Pons (tissue), 1 donor: Measurements from ENCODE around the gene PPP5C.
"Not testable (repeated sequence)": the region's sequence is repeated elsewhere in the genome, so short reads cannot be mapped to it uniquely, and the experiment has no call there.

Experiments
- DNase-seq: peaks from one replicate; pipeline ENCODE4 v3.0.0-alpha.2; 2016; ENCODE audit warnings: low spot score

Gene PPP5C, protein sequence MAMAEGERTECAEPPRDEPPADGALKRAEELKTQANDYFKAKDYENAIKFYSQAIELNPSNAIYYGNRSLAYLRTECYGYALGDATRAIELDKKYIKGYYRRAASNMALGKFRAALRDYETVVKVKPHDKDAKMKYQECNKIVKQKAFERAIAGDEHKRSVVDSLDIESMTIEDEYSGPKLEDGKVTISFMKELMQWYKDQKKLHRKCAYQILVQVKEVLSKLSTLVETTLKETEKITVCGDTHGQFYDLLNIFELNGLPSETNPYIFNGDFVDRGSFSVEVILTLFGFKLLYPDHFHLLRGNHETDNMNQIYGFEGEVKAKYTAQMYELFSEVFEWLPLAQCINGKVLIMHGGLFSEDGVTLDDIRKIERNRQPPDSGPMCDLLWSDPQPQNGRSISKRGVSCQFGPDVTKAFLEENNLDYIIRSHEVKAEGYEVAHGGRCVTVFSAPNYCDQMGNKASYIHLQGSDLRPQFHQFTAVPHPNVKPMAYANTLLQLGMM

DNA sequence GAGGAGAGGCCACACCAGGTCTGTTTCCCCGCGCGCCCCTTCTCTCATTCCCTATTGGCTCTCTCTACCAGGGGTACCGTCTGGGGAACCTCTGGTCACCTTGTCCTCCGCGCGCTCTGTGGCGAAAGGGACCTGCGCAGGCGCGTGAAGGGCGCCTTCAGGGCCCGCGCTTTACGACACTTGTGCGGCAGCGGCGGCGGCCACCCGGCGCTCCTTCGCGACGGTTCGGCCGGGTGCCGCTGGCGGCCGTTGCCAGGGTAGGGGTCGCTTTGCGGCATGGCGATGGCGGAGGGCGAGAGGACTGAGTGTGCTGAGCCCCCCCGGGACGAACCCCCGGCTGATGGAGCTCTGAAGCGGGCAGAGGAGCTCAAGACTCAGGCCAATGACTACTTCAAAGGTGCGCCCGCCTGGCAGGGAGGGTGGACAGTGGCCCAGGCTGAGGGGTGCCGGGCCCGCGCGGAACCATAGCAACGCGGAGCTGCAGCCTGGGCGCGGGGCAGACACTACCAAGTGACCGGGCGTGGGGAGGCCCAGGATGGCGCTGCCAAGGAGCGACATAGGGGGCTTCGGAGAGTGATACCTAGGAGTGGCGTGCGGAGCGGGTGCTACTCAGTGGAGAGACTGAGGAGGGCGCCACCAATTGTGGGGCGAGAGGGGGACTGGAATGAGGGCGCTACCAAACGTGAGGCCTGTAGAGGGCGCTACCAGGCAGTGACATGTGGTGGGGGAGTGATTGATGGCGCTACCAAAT lies at the start of gene PPP5C:
Gene PPP5C, plus strand, starts transcription at position 267 of the 751 bp plus-strand sequence. Its CDS starts 10 bp downstream, at position 277.
- DNase-seq = peak; percentile 73

DNA sequence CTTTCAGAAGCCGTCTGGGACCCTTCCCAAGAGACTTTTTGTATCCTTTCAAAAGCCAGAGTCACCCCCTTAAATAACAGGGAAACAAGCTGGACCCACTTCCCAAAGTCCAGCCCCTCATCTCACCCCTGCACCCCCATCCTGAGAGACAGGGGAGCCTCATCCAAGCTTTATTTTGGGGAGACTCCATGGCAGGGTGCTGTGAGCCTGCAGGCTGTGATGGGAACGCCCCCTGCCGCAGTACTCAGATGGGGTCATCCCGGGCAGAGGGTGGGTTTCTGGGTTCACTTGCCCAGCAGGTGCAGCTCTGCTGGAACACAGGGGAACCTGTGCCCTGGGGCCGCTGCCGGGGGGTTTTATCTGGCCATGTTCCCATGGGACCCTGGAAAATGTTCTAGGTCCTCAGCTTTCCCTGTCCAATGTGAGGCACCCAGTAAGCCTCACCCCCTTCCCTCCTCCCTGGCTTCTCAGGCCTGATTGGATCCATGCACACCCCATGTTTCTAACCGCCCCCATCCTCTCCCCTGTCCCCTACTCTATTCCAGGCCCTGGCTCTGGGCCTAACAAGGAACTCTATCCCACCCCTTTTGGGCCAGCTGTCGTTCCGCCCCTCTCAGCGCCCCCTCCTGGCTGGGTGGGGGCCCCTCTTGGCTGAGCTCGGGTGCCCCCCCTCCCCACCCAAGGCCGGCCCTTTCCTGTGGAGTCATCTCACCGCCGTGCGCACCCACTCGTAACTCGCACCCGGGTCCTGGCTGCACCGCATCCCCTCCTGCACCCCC lies 49.0 kb upstream of the PPP5C start:
- peak; percentile 52 for DNase-seq

DNA sequence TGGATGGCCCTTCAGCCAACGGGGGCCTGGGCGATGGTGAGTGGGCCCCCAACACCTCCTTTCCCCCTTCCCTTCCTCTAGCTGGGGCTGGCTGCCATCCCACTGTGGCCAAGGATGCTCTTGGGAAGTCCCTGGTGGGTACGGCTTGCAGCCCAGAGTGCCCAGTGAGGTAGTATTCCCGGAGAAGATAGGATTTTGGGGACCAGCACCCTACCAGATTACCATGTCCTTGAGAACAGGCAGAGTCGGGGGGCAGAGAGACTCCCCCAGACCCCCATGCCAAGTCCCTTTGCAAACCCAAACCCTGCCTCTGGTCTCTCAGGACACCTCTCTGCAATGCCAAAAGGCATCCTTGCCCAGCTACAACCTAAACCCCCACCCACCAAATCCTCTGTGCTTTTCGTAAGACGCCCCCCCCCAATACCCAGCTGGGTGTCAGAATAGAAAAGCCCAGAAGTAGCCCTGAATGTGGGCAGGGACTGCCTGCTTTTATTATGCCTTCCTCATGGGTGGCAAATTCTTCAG lies 48.3 kb upstream of the PPP5C start:
- no peak for DNase-seq

DNA sequence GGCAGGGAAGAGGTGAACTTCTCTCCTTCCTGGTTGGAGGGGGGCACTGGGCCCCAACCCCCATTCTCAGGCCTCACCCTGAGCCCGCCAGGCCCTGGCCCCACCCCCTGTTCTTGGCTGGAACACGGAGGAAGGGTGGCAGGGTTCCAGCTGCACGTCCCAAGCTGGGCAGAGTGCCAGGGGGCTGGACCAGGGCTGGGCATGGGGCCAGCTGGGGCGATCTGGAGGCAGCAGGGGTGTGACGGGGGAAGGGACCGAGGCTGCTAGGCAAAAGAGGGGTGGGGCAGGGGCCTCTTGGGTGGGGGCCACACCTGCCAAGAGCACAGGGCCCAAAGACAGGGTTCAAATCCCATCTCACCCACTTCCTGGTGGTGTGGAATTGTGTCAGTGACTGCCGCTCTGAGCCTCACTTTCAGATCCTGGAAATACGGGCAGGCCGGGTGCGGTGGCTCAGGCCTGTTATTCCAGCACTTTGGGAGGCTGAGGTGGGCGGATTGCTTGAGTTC lies 47.8 kb upstream of the PPP5C start:
- peak; percentile 89 for DNase-seq

DNA sequence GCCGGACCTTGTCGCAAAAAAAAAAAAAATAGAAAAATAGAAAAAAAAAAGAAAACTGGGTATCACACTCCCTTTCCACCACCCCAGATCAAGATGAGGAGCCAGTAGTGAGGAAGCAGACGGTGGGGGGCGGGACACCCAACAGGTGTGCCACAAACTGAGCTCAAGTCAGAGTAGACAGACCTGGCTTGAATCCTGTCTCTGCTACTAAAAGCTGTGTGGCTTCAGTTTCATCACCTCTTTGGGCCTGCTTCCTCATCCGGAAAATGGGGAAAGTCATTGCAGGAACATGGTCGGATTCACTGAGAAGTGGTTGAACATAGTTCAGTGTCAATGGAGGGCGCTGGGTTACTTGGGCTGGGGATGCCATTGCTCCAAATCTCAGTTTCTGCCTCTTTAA lies 47.2 kb upstream of the PPP5C start:
- DNase-seq = peak; percentile 14

DNA sequence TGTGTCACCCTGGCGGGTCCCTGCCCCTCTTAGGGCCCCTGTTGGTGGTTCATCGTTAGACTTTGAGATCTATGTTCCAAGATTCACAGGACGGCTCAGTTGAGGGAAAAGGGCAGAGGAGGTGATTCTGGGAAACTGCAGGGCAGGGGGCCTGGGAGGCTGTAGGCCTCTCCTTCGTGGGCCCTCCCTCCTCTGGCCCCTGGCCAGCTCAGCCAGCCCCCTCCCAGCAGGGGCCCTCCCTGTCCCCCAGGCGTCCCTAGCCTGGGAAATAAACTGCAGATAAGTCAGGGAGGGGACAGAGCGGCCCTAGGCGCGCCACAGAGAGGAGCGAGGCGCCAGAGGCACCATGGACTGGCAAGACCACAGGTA lies 43.6 kb upstream of the PPP5C start:
- DNase-seq = no peak

DNA sequence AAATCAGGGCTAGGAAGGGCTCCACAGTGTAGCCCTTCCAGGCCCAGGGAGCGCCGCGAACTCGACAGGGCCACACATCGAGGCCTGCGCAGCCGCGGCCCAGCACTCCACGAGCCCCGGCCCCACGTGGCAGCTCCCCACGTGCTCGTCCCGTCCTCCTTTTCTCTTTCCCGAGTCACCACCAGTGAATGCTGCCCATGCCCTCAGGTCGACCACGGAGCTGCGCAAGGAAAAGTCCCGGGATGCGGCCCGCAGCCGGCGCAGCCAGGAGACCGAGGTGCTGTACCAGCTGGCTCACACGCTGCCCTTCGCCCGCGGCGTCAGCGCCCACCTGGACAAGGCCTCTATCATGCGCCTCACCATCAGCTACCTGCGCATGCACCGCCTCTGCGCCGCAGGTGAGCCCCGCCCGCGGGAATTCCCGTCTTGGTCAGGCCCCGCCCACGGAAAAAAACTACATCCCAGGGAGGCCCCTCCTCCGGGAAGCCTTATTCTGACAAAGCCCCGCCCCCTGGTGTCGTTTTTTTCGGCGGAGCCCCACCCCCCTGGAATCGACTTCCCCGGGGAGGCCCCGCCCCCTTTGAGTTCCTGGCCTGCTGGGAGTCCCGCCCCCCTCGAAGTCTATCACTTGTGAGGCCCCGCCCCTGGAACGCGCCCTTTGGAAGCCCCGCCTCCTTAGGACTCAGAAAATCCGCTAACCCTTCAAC lies 43.0 kb upstream of the PPP5C start:
- no peak for DNase-seq

DNA sequence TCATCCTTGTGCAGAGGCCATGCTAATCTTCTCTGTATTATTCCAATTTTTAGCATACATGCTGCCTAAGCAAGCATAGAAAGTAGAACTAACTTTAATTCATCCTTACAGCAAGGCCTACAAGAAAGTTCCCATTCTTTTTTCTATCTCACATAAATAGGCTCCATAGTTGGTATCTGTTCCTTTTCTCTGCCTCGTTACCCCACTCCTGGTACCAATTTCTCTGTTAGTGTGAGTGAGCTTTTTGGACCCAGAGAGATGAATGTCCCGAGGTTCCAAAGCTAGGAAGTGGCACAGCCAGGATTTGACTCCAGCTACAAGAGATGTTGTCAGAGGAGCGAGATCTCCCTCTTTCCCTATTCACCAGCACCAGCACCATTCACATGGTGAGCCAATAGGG lies 40.4 kb upstream of the PPP5C start:
- no peak for DNase-seq

DNA sequence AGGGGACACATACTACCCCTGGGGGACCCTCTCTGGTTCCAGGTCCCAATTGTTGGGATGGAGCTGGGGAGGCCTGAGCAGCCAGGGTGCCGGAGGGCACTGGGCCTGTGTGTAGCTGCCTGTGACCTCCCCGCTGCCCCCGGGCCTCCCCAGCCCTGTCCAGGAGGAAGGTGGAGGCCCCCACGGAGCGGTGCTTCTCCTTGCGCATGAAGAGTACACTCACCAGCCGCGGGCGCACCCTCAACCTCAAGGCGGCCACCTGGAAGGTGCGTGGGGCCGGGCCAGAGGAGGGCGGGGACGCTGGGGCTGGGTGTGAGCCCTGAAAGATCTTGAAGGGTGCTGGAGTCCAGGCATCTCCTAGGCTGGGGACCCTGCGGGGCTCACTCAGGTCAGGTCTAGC lies 38.4 kb upstream of the PPP5C start:
- no peak for DNase-seq

DNA sequence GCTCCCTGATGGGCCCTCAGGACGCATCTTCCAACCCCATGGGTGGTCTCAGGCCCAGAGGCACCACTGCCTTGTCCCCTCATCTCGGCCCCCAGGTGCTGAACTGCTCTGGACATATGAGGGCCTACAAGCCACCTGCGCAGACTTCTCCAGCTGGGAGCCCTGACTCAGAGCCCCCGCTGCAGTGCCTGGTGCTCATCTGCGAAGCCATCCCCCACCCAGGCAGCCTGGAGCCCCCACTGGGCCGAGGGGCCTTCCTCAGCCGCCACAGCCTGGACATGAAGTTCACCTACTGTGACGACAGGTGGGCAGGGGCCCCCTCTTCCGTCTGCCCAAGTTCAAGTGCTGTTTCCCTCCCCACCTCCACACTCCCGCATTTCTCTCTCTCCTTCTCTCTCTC lies 37.8 kb upstream of the PPP5C start:
- DNase-seq = no peak

DNA sequence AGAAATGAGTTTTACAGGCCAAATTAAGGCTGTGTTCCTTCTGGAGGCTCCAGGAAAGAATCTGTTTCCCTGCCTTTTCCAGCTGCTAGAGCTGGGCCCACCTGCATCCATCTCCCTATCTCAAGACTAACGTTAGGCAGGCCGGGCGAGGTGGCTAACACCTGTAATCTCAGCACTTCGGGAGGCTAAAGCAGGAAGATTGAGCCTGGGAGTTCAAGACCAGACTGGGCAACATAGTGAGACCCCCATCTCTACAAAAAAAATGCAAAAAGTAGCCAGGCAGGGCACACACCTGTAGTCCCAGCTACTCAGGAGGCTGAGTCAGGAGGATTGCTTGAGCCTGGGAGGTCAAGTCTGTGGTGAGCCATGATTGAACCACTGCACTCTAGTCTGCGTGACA lies 35.4 kb upstream of the PPP5C start:
- no peak for DNase-seq

DNA sequence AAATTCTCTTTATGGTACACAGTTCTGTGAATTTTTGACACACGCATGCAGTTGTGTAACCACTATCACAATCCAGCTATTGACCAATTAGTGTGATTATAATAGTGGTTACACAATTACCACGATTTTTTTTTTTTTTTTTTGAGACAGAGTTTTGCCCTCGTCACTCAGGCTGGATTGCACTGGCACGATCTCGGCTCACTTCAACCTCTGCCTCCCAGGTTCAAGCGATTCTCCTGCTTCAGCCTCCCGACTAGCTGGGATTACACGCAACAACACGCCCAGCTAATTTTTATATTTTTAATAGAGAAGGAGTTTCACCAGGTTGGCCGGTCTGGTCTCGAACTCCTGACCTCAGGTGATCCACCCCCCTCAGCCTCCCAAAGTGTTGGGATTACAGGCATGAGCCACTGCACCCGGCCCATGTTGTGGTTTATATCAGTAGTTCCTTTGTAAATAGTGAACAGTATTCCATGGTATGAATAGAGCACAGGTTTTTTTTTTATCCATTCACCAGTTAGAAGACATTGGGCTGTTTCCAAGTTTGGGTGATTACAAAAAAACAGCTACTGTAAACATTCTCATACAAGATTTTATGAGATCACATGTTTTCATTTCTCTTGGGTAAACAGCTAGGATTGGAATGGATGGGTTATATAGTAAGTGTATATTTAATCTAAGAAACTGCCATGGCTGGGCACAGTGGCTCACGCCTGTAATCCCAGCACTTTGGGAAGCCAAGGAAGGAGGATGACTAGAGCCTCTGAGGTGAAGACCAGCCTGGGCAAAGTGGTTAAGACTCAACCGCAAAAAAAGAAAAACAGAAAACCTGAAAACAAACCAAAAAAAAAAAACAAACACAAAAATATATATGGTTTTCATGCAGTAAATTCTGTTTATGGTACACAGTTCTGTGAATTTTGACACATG lies 33.1 kb upstream of the PPP5C start:
- DNase-seq = not testable (repeated sequence)

DNA sequence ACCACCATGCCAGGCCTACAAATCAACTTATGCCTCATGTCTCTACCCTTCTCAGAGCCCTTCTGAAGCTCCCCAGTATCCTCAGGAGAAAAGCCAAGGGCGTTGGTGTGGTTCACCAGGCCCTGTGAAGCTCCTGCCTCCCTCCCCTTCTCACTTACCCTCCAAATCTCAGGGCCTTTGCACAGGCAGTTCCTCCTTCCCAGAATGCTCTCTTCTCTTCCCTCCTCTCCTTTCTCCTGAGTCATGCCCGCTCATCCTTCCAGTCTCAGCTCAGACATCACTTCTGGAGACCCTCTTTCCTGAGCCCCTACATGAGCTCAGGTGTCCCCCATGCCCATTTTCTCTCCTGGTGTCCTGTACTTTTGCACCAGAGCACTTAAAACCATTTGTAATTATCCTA lies 29.5 kb upstream of the PPP5C start:
- DNase-seq = no peak

DNA sequence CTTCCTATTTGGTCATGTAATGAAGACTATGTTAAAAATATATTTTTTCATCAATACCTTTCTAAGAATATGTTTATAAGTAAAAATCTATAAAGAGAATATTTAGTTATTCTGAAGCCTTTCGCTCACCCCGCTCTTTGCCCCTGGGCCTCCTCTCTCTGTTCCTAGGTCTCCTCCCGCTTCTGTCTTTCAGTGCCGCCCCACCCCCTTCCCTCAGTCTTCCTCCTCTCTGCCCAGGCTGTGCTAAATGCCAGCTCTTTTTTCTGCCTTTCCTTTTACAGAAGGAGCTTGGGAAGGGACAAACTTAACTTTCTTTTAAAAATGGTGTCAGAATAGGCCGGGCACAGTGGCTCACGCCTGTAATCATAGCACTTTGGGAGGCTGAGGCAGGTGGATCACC lies 27.3 kb upstream of the PPP5C start:
- no peak for DNase-seq

DNA sequence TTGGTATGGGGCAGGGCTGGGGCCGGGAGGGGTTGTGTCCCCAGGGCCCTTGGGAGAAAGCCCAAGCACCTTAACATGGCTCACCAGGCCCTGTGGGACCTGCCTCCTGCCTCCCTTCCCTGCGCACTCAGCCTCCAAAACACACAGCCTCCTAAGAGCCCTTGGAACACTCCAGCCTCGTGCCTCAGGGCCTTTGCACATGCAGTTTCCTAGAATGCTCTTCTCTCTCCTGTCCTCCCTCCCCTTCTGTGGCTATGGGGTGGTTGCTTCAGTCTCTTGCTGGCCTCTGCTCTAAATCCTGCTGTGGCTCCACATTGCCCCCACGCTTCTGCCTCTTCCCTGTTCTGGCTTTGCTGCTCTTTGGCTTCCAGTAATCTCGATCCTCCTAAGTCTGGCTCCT lies 26.3 kb upstream of the PPP5C start:
- DNase-seq = no peak

DNA sequence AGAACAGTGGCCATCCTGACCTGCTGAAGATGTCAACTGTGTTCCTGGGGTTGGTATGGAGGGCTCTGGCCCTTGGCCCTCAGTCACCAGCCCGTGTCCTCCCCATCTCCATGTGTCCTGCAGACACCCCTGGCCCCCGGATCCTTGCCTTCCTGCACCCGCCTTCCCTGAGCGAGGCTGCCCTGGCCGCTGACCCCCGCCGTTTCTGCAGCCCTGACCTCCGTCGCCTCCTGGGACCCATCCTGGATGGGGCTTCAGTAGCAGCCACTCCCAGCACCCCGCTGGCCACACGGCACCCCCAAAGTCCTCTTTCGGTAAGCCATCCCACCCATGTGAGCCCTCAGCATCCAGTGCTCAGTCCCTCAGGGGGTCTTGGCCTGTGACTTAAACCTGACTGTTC lies 25.2 kb upstream of the PPP5C start:
- no peak for DNase-seq

DNA sequence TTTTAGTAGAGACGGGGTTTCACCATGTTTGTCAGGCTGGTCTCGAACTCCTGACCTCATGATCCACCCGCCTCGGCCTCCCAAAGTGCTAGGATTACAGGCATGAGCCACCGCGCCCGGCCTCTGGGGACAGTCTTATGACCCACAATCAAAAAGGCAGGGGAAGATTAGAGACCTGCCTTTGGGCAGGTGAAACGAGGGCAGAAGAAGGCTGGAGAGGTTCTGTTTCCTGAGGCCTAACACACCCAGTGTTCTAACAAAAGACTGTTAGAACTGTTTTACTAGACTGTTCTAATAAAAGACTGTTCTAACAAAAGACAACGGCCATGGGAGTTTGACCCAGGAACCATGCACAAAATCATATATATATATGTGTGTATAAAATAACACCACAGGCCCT lies 23.7 kb upstream of the PPP5C start:
- DNase-seq = not testable (repeated sequence)

DNA sequence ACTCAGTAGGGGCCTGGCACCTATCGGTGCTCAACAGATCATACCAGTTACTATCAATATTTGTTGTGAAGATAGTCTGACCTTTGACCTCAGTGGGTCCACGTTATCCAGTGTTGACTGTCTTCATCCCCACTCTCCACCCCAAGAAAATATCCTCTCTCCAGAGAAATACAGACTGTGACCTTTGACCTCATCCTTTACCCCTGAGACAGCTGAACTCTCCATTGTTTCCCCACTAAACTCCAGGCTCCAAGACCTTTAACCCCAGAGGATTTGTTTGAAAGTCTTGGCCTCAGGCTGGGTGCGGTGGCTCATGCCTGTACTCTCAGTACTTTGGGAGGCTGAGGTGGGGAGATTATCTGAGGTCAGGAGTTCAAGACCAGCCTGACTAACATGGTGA lies 22.6 kb upstream of the PPP5C start:
- no peak for DNase-seq

DNA sequence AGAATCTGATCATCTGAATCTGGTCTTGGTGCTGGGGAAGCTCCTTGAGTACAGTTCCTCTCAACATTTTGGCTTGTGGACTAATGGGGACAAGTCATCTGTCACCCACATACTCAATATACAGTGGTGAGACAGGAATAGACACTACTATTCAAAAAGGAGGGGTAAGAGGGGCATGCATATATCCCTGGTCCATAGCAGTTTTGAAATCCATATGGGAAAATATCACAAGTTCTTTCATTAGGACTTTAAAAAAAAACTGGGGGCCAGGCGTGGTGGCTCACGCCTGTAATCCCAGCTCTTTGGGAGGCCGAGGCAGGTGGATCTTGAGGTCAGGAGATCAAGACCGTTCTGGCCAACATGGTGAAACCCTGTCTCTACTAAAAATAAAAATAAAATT lies 20.3 kb upstream of the PPP5C start:
- no peak for DNase-seq

DNA sequence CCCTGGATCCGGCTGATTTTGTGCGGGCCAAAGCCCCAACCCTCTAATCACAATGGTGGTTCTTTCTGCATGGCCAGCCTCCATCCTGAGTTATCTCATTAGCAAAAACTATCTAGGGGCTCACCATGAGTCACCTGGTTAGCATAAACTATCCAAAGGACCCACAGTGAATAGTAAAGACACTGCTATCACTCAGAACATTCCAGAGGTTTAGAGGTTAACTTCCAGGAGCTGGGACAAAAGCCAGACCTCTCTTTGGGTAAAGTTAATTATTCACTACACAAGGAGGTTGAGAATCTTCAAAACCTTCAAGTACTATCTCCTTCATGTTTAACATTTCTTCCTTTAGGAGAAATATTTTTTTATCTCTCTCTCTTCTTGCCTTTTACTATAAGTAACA lies 18.8 kb upstream of the PPP5C start:
- no peak for DNase-seq
